HepG2 (cell line): ENCODE measurements around the gene RPS14. TPM values are rescaled to one million over a fixed set of nuclear protein-coding genes. Genes with fewer than 3 reads are reported as not detected.

Experiments used
- BRD4 ChIP-seq: sonication (generic); formaldehyde crosslinking; IDR thresholded peaks from 2 replicates; pipeline ENCODE4 v1.4.0; 2020; ENCODE audit warnings: missing genetic modification reagents
- E2F1 ChIP-seq: sonication (generic); formaldehyde crosslinking; IDR thresholded peaks from 2 replicates; pipeline ENCODE4 v1.5.0; 2020; ENCODE audit warnings: missing genetic modification reagents
- HNF4A ChIP-seq: sonication (generic); formaldehyde crosslinking; IDR thresholded peaks from 2 replicates; pipeline ENCODE4 v1.4.0; 2020; ENCODE audit warnings: missing genetic modification reagents
- MED1 ChIP-seq: sonication (generic); formaldehyde crosslinking; IDR thresholded peaks from 2 replicates; pipeline ENCODE4 v1.4.0; 2020; ENCODE audit warnings: missing genetic modification reagents
- MED13 ChIP-seq: sonication (generic); formaldehyde crosslinking; IDR thresholded peaks from 2 replicates; pipeline ENCODE4 v1.5.0; 2020; ENCODE audit warnings: missing genetic modification reagents
- NFRKB ChIP-seq: fragments of 450-650 bp; IDR thresholded peaks from 2 replicates; pipeline ENCODE4 v1.6.1; 2017
- PHF20 ChIP-seq: sonication (generic); formaldehyde crosslinking; IDR thresholded peaks from 2 replicates; pipeline ENCODE4 v1.5.0; 2020; ENCODE audit warnings: mild to moderate bottlenecking, missing genetic modification reagents
- POLR2AphosphoS5 ChIP-seq: IDR thresholded peaks from 2 replicates; pipeline ENCODE4 v1.6.1; 2012; ENCODE audit warnings: low read depth, low read length
- SPEN ChIP-seq: sonication (generic); formaldehyde crosslinking; IDR thresholded peaks from 2 replicates; pipeline ENCODE4 v1.5.1; 2020; ENCODE audit warnings: low read depth, mild to moderate bottlenecking, missing genetic modification reagents
- ZEB1 ChIP-seq: IDR thresholded peaks from 2 replicates; pipeline ENCODE4 v1.6.1; 2012; ENCODE audit warnings: mild to moderate bottlenecking, low read depth, inconsistent platforms; ENCODE audit not compliant: insufficient replicate concordance
- ZNF563 ChIP-seq: sonication (generic); formaldehyde crosslinking; IDR thresholded peaks from 2 replicates; pipeline ENCODE4 v1.8.0; 2022; ENCODE audit warnings: mild to moderate bottlenecking, moderate library complexity, missing genetic modification reagents
- ZNF580 ChIP-seq: IDR thresholded peaks from 2 replicates; pipeline ENCODE4 v1.6.1; 2016; ENCODE audit warnings: low read depth, borderline replicate concordance
- ZNF749 ChIP-seq: sonication (generic); formaldehyde crosslinking; IDR thresholded peaks from 2 replicates; pipeline ENCODE4 v1.8.0; 2022; ENCODE audit warnings: mild to moderate bottlenecking, missing genetic modification reagents, moderate library complexity, borderline replicate concordance
- ZNF75D ChIP-seq: sonication (generic); formaldehyde crosslinking; IDR thresholded peaks from 2 replicates; pipeline ENCODE4 v1.8.1; 2023; ENCODE audit warnings: missing genetic modification reagents, mild to moderate bottlenecking, borderline replicate concordance
- polyA plus RNA-seq, 8 experiments: library from polyadenylated mRNA; depleted of rRNA in 3 of 8; stranded (reverse) in 7 of 8; unstranded in 1 of 8; fragments of >200 nt; fragmentation: Illumina TruSeq in 4 of 8; extraction: Trizol in 4 of 8; gene quantifications; 2 replicates each; pipeline versions ENCODE4 v1.2.1 to v1.2.3, GENCODE V29; 2011 to 2016; ENCODE audit warnings: low read depth in 4 of 8, missing spikeins in 1 of 8, mixed read lengths in 1 of 8; ENCODE audit not compliant: insufficient read depth in 1 of 8
- total RNA-seq, 5 experiments: library from RNA; depleted of rRNA; stranded (reverse); fragments of >200 nt; fragmentation: Illumina TruSeq; extraction: Trizol; gene quantifications; 2 replicates each; pipeline ENCODE4 v1.2.3, GENCODE V29; 2016; ENCODE audit warnings: low read depth in 1 of 5
- TF ChIP-seq, protein P1 (sequence below): sonication (generic); formaldehyde crosslinking; IDR thresholded peaks from 2 replicates; pipeline ENCODE4 v1.9.0; 2021; ENCODE audit warnings: missing genetic modification reagents, borderline replicate concordance
- TF ChIP-seq, protein P2 (sequence below): sonication (generic); formaldehyde crosslinking; IDR thresholded peaks from 2 replicates; pipeline ENCODE4 v1.5.0; 2020; ENCODE audit warnings: missing genetic modification reagents, mild to moderate bottlenecking, borderline replicate concordance
- TF ChIP-seq, protein P3 (sequence below): sonication (generic); formaldehyde crosslinking; IDR thresholded peaks from 2 replicates; pipeline ENCODE4 v1.4.0; 2020; ENCODE audit warnings: missing genetic modification reagents, borderline replicate concordance
- TF ChIP-seq, protein P4 (sequence below): sonication (generic); formaldehyde crosslinking; IDR thresholded peaks from 2 replicates; pipeline ENCODE4 v1.8.1; 2023; ENCODE audit warnings: mild to moderate bottlenecking, moderate library complexity, missing genetic modification reagents

RPS14 gene
- total and polyA plus RNA-seq, 2 of the 13 experiments (the other 11 are each of a cell fraction or from before 2014, with no cell fraction given): 2,116 to 3,295 TPM

DNA sequence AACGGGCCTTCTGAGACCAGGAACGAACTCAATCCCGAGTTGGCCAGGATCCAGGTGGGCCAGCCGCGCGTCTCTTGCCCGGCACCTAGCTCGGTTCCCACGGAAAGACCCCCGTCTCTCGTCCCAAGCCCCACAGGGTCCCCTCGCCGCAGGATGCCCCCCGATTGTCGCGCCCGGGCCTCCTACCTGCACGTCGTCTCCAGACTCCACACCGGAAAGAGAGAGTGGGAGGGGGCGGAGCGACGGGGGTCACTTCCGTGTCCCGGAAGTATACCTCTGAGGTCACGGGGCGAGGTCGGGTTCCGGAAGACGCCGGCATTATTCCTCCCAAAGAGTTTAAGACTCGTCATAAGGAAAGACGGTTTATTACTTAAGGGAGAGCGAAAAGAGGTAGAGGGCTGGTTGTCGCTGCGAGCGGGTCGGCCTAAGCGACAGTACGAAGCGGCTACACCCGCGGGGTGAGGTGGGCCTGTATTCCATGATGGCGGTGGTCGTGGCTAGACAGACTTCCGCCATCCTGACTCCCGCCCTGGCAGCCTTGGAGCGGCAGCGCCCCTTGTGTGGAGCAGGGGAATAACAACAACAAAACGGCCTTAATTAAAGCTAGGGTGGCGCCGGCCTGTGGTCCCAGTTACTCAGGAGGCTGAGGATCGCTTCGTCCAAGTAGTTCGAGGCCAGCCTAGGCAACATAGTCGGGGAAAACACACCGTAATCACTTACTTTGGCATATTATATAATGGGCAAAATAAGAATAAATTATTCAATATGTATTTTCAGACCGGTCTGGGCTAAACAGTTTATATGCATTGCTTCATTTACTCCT, at the start of gene RPS14 (continued):
- TF ChIP-seq, protein P1, sequence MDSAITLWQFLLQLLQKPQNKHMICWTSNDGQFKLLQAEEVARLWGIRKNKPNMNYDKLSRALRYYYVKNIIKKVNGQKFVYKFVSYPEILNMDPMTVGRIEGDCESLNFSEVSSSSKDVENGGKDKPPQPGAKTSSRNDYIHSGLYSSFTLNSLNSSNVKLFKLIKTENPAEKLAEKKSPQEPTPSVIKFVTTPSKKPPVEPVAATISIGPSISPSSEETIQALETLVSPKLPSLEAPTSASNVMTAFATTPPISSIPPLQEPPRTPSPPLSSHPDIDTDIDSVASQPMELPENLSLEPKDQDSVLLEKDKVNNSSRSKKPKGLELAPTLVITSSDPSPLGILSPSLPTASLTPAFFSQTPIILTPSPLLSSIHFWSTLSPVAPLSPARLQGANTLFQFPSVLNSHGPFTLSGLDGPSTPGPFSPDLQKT (CRISPR knock-in tag): no peak; the same call in 1 of the 2 replicates
- TF ChIP-seq ZEB1 (no peak), ZNF749 (CRISPR knock-in tag) (peak; percentile 46; the same call in 1 of the 2 replicates), NFRKB (peak; percentile 90), MED13 (CRISPR knock-in tag) (no peak; the same call in 1 of the 2 replicates), PHF20 (CRISPR knock-in tag) (peak; percentile 97), ZNF563 (CRISPR knock-in tag) (peak; percentile 58; the same call in 1 of the 2 replicates), BRD4 (peak; percentile 95), MED1 (peak; percentile 67), POLR2AphosphoS5 (peak; percentile 97), E2F1 (CRISPR knock-in tag) (peak; percentile 86), SPEN (CRISPR knock-in tag) (peak; percentile 100), HNF4A (no peak), ZNF75D (no peak), ZNF580 (no peak; the same call in 1 of the 2 replicates)
- TF ChIP-seq, protein P2, sequence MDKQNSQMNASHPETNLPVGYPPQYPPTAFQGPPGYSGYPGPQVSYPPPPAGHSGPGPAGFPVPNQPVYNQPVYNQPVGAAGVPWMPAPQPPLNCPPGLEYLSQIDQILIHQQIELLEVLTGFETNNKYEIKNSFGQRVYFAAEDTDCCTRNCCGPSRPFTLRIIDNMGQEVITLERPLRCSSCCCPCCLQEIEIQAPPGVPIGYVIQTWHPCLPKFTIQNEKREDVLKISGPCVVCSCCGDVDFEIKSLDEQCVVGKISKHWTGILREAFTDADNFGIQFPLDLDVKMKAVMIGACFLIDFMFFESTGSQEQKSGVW (CRISPR knock-in tag): 0 out of 2 replicates have a peak, but pooled peaks have one; percentile 1
- TF ChIP-seq, protein P3, sequence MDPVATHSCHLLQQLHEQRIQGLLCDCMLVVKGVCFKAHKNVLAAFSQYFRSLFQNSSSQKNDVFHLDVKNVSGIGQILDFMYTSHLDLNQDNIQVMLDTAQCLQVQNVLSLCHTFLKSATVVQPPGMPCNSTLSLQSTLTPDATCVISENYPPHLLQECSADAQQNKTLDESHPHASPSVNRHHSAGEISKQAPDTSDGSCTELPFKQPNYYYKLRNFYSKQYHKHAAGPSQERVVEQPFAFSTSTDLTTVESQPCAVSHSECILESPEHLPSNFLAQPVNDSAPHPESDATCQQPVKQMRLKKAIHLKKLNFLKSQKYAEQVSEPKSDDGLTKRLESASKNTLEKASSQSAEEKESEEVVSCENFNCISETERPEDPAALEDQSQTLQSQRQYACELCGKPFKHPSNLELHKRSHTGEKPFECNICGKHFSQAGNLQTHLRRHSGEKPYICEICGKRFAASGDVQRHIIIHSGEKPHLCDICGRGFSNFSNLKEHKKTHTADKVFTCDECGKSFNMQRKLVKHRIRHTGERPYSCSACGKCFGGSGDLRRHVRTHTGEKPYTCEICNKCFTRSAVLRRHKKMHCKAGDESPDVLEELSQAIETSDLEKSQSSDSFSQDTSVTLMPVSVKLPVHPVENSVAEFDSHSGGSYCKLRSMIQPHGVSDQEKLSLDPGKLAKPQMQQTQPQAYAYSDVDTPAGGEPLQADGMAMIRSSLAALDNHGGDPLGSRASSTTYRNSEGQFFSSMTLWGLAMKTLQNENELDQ (CRISPR knock-in tag): no peak
- TF ChIP-seq, protein P4, sequence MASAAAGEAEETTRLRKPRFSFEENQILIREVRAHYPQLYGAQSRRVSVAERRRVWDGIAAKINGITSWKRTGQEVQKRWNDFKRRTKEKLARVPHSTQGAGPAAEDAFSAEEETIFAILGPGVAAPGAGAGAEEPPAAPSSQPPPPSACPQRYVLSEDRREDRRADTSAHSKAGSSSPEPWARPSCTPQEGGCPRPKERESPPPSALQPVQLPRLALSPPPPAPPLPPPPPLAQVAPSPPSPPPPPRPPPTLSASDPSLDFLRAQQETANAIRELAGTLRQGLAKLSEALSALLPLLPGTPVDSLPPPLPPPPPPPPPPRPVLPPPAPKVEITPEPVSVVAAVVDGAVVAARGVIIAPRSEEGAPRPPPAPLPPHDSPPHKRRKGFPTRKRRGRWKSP (CRISPR knock-in tag): peak; percentile 20; the same call in 1 of the 2 replicates
